SK-N-SH (cell line): Measurements from ENCODE around the gene ROR2.

Experiments used
- POLR2AphosphoS5 ChIP-seq: IDR thresholded peaks from 2 replicates; pipeline ENCODE4 v1.6.1; 2012; ENCODE audit warnings: low read depth, low read length
- TAF1 ChIP-seq: IDR thresholded peaks from 2 replicates; pipeline ENCODE4 v1.6.1; 2012; ENCODE audit warnings: low read depth, mild to moderate bottlenecking, low read length, moderate library complexity, borderline replicate concordance

DNA sequence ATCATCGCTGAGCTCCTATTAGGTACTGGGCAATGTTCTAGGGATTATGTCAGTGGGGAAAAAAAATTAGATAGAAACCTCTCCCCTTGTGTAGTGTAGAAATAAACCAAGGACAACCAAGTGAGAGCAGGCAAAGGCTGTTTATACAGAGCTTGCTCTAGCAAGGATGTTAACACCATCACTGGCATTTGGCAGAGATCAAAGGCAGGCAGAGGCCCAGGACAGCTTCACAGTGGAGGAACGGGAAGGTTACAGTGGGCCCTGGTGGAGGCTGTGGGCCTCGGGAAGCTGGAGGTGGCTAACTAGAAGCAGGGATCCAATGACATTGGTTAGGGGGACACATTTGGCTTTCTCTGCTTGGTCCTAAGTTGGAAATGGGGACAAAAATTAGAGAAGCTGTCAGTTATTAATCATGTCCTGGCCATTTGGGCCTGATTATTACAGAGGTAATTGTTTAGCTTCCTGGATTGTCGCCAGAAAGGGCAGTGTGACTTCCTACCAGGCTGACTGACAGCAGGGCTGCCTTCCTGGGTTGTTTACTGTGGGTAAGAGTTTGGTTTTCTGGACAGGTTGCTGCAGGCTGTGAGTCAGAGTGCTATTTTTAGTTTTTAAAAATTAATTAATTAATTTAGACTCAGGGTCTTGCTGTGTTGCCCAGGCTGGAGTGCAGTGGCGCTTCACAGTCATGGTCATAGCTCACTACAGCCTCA, 259.3 kb downstream of the ROR2 start:
- TF ChIP-seq TAF1 (no peak), POLR2AphosphoS5 (no peak)
